K562 (cell line): ENCODE results near the gene KIF6. TPM values are rescaled to one million over a fixed set of nuclear protein-coding genes. Genes with fewer than 3 reads are reported as not detected.

ENCODE experiments used
- ATAC-seq: fragments of 200-7000 bp; cut with Tn5 transposase; 3 replicates; pipeline ENCODE4 v1.9.1; 2020; ENCODE audit warnings: moderate library complexity
- BruUV-seq: library from RNA; stranded (reverse); fragments of 400-500 nt; replicated peaks from 2 replicates; lab custom pipeline; 2021; lab: Mats Ljungman, UMichigan
- CTCF ChIA-PET: fragments of 300-600 bp; formaldehyde crosslinking; extraction: SDS; loops from one replicate; lab custom pipeline; 2021; ENCODE audit warnings: low intra/inter-chr PET ratio; lab: Yijun Ruan, JAX
- POLR2A ChIA-PET: fragments of 300-600, 350-650 bp; sonication (Branson Sonifier 250); formaldehyde crosslinking; extraction: SDS; loops from one replicate; lab custom pipeline; 2021; ENCODE audit warnings: antibody characterized with exemption, inconsistent platforms; lab: Yijun Ruan, JAX
- DNase-seq, 4 experiments: peaks; one replicate each; pipeline versions ENCODE4 v3.0.0 to v3.0.0-alpha.2; 2011 to 2018; ENCODE audit warnings: low spot score in 3 of 4, mixed read lengths in 3 of 4; ENCODE audit errors: extremely low read depth in 1 of 4
- FAIRE-seq: peaks from 2 replicates; lab custom pipeline; 2011; peaks lifted over from hg19 to GRCh38; lab: Jason Lieb, UNC
- H2AFZ ChIP-seq: 2 replicates; pipeline ENCODE4 v1.6.0; 2011; ENCODE audit warnings: low read depth, low read length, control low read depth, inconsistent platforms
- H3K27ac ChIP-seq: fragments of 200-600 bp; 3 replicates; pipeline ENCODE4 v1.8.0; 2011; ENCODE audit warnings: low read depth, mild to moderate bottlenecking, control low read depth, inconsistent platforms, low read length, moderate library complexity, mixed read lengths; ENCODE audit errors: extremely low read depth
- H3K27me3 ChIP-seq, 2 experiments: fragments of 300-600 bp in 1 of 2; 2 replicates in 1 of 2; 3 replicates in 1 of 2; pipeline versions ENCODE4 v1.6.0 to v1.8.0; 2011; ENCODE audit warnings: inconsistent platforms in 2 of 2, low read length in 2 of 2, mild to moderate bottlenecking in 1 of 2, mixed read lengths in 1 of 2, moderate library complexity in 1 of 2; ENCODE audit not compliant: control insufficient read depth in 2 of 2, insufficient read depth in 2 of 2
- H3K36me3 ChIP-seq: fragments of 300-600 bp; 3 replicates; pipeline ENCODE4 v1.8.0; 2011; ENCODE audit warnings: mild to moderate bottlenecking, low read length, inconsistent platforms; ENCODE audit not compliant: control insufficient read depth, insufficient read depth
- H3K4me1 ChIP-seq, 2 experiments: fragments of 200-600 bp in 1 of 2; replicated peaks in 1 of 2; 2 replicates in 1 of 2; 3 replicates in 1 of 2; pipeline versions ENCODE4 v1.5.1 to v1.8.0; 2011; ENCODE audit warnings: inconsistent platforms in 2 of 2, low read length in 2 of 2, mild to moderate bottlenecking in 1 of 2, mixed read lengths in 1 of 2, moderate library complexity in 1 of 2; ENCODE audit not compliant: control insufficient read depth in 2 of 2, insufficient read depth in 2 of 2
- H3K4me2 ChIP-seq: 2 replicates; pipeline ENCODE4 v1.6.1; 2011; ENCODE audit warnings: low read length, control low read depth, inconsistent platforms, mixed read lengths; ENCODE audit not compliant: insufficient read depth
- H3K4me3 ChIP-seq: fragments of 200-600 bp; sonication (generic), shearing (Covaris generic); 2 replicates; pipeline ENCODE4 v1.5.1; 2016; ENCODE audit warnings: control low read depth, inconsistent platforms
- H3K79me2 ChIP-seq: fragments of 200-600 bp; 3 replicates; pipeline ENCODE4 v1.8.0; 2011; ENCODE audit warnings: low read length, inconsistent platforms; ENCODE audit not compliant: control insufficient read depth, insufficient read depth
- H3K9ac ChIP-seq, 2 experiments: 2 replicates each; pipeline versions ENCODE4 v1.6.0 to v1.6.1; 2011; ENCODE audit warnings: low read depth in 2 of 2, low read length in 2 of 2, control low read depth in 1 of 2, inconsistent platforms in 1 of 2, mild to moderate bottlenecking in 1 of 2, mixed read lengths in 1 of 2; ENCODE audit not compliant: insufficient read depth in 1 of 2
- H3K9me1 ChIP-seq: one replicate; pipeline ENCODE4 v1.6.0; 2011; ENCODE audit warnings: inconsistent platforms, mild to moderate bottlenecking, low read length, moderate library complexity; ENCODE audit not compliant: control insufficient read depth, insufficient read depth
- H3K9me3 ChIP-seq: replicated peaks from 2 replicates; pipeline ENCODE4 v1.5.1; 2011; ENCODE audit warnings: low read depth, low read length, inconsistent platforms; ENCODE audit not compliant: control insufficient read depth, insufficient read depth
- H4K20me1 ChIP-seq: replicated peaks from 2 replicates; pipeline ENCODE4 v1.6.1; 2011; ENCODE audit warnings: low read length, inconsistent platforms, mixed read lengths; ENCODE audit not compliant: control insufficient read depth, insufficient read depth
- KLF16 ChIP-seq: IDR thresholded peaks from 2 replicates; pipeline ENCODE4 v1.6.1; 2016; ENCODE audit warnings: antibody characterized with exemption
- KLF6 ChIP-seq: fragments of 250-450 bp; sonication (Bioruptor Pico); IDR thresholded peaks from 2 replicates; pipeline ENCODE4 v1.4.0; 2020; ENCODE audit warnings: mild to moderate bottlenecking, moderate library complexity, borderline replicate concordance
- POLR3G ChIP-seq: IDR thresholded peaks from 2 replicates; pipeline ENCODE4 v1.6.1; 2011; ENCODE audit not compliant: insufficient read length, insufficient replicate concordance; ENCODE audit errors: extremely low read depth
- STAG1 ChIP-seq: sonication (generic); formaldehyde crosslinking; IDR thresholded peaks from 2 replicates; pipeline ENCODE4 v1.5.0; 2020; ENCODE audit warnings: missing genetic modification reagents, borderline replicate concordance
- ZNF121 ChIP-seq: sonication (generic); formaldehyde crosslinking; conservative IDR thresholded peaks from 2 replicates; pipeline ENCODE4 v1.8.0; 2022; ENCODE audit warnings: missing genetic modification reagents
- ZNF184 ChIP-seq: sonication (generic); formaldehyde crosslinking; IDR thresholded peaks from 2 replicates; pipeline ENCODE4 v1.5.0; 2020; ENCODE audit warnings: missing genetic modification reagents
- ZNF263 ChIP-seq: sonication (generic); formaldehyde crosslinking; IDR thresholded peaks from 2 replicates; pipeline ENCODE4 v1.8.0; 2022; ENCODE audit warnings: mild to moderate bottlenecking, missing genetic modification reagents, borderline replicate concordance
- ZNF57 ChIP-seq: fragments of 450-650 bp; formaldehyde crosslinking; IDR thresholded peaks from 2 replicates; pipeline ENCODE4 v1.4.0; 2020; ENCODE audit warnings: mild to moderate bottlenecking, moderate library complexity
- WGBS: fragments of 100-300 bp; shearing (Covaris generic); methylation state at CpG from one replicate; pipeline ENCODE4 v1.1.6; 2016; ENCODE audit warnings: low coverage, mixed read lengths; ENCODE audit not compliant: insufficient coverage; ENCODE audit errors: missing lambda C conversion rate; 5-methylcytosine and 5-hydroxymethylcytosine counted together
- in situ Hi-C: fragments of 300-500 bp; cut with MboI; formaldehyde crosslinking; loops from 4 replicates; pipeline ENCODE4 v1.15.0; 2018; ENCODE audit warnings: inconsistent platforms, mixed read lengths
- intact Hi-C: fragments of 100-400 bp; cut with micrococcal nuclease; formaldehyde crosslinking; loops from 2 replicates; pipeline ENCODE4 v1.14.2; 2022
- polyA plus RNA-seq, 8 experiments: library from polyadenylated mRNA; depleted of rRNA in 4 of 8; stranded (reverse) in 5 of 8; unstranded in 3 of 8; fragments of >200 nt; fragmentation: Nextera tagmentation in 2 of 8; fragmentation: Illumina TruSeq in 1 of 8; extraction: Ambion mirVana in 2 of 8; extraction: Trizol in 1 of 8; gene quantifications; 2 replicates each; pipeline versions ENCODE4 v1.2.1 to v1.2.3, GENCODE V29; 2011 to 2014; ENCODE audit warnings: inconsistent platforms in 1 of 8, missing spikeins in 1 of 8
- total RNA-seq, 7 experiments: library from RNA; depleted of rRNA in 6 of 7; stranded (reverse); fragments of >200 nt in 6 of 7; fragmentation: Illumina TruSeq in 2 of 7; extraction: Trizol in 2 of 7; gene quantifications; 2 replicates each; pipeline versions ENCODE4 v1.2.1 to v1.2.3, GENCODE V29; 2011 to 2021; ENCODE audit warnings: low replicate concordance in 1 of 7
- TF ChIP-seq, protein P1 (sequence below): fragments of 150-350 bp; IDR thresholded peaks from 2 replicates; pipeline ENCODE4 v1.6.1; 2014; ENCODE audit warnings: low read depth, mild to moderate bottlenecking, low read length, borderline replicate concordance

Gene KIF6
- total and polyA plus RNA-seq, 9 of the 15 experiments (the other 6 are each of a cell fraction or from before 2014, with no cell fraction given) = not detected

DNA sequence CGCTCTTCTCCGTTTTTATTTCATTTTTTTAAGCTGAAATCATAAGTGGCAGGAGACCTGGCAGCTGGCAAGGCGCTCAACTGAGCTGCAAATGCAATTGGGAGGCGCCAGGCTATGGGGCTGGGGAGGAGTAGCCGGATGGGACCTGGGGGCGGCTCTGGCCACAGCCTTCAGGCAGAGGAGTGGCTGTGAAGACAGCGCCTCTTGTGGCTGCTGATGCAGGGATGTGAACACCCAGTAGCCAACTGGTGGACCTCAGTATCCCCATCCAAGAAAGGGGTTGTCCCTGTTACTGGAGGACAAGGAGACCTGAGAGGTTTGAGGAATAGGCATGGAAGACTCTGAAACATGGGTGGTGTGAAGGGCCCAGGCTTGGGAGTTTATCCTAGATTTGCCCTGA lies 423.6 kb downstream of the KIF6 start (continued):
- TF ChIP-seq, protein P1, sequence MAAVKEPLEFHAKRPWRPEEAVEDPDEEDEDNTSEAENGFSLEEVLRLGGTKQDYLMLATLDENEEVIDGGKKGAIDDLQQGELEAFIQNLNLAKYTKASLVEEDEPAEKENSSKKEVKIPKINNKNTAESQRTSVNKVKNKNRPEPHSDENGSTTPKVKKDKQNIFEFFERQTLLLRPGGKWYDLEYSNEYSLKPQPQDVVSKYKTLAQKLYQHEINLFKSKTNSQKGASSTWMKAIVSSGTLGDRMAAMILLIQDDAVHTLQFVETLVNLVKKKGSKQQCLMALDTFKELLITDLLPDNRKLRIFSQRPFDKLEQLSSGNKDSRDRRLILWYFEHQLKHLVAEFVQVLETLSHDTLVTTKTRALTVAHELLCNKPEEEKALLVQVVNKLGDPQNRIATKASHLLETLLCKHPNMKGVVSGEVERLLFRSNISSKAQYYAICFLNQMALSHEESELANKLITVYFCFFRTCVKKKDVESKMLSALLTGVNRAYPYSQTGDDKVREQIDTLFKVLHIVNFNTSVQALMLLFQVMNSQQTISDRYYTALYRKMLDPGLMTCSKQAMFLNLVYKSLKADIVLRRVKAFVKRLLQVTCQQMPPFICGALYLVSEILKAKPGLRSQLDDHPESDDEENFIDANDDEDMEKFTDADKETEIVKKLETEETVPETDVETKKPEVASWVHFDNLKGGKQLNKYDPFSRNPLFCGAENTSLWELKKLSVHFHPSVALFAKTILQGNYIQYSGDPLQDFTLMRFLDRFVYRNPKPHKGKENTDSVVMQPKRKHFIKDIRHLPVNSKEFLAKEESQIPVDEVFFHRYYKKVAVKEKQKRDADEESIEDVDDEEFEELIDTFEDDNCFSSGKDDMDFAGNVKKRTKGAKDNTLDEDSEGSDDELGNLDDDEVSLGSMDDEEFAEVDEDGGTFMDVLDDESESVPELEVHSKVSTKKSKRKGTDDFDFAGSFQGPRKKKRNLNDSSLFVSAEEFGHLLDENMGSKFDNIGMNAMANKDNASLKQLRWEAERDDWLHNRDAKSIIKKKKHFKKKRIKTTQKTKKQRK = no peak
- no peak for TF ChIP-seq ZNF57 (CRISPR knock-in tag)
- 0 out of 2 replicates have a peak, but pooled peaks have one; percentile 43 for TF ChIP-seq STAG1 (CRISPR knock-in tag)
- no peak for TF ChIP-seq ZNF184 (CRISPR knock-in tag)
- TF ChIP-seq POLR3G = no peak
- no peak for TF ChIP-seq KLF6 (CRISPR knock-in tag)
- TF ChIP-seq KLF16 = peak; percentile 30; the same call in 1 of the 2 replicates

DNA sequence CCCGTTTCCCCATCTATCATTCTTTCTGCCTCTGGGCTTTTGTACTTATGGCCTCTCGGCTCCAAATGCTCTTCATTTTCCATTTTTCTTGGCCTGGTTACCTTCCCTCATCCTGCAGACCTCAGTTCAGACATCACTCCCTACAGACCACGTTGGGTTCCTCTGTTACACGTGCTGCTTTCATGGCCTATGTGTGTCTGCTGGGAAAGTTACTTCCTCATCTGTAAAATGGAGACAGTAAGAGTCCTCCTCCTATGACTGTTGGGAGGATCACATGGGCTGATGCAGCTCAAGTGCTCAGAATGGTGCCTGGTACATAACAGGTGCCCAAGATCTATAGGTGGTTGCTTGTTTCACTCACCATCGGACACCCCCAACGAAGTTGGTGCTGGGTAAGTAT lies 424.5 kb downstream of the KIF6 start:
- no TSS peak for BruUV-seq
- intact Hi-C loops = loop anchor here (2.0 to 5.0 kb wide), 2 partner anchors 72 to 213 kb away; partner anchors contain the start of gene KCNK5

More for the DNA sequence above, 424.5 kb downstream of the KIF6 start:
- no peak overlapping the region for H3K27ac ChIP-seq
- DNase-seq = no peak
- in situ Hi-C loops = loop anchor here (5.0 kb wide), 2 partner anchors 133 to 428 kb away; no protein-coding TSS in a partner anchor
- CTCF ChIA-PET = interaction anchor here (4.0 kb wide), 1 partner anchor 134 kb away, joined by 84 read pairs; no protein-coding TSS in a partner anchor
- peaks cover 13% of the 10 kb centered on the region; the same call in 1 of the 2 replicates for H4K20me1 ChIP-seq
- no peak overlapping the region for H3K4me3 ChIP-seq
- no peak overlapping the region for H2AFZ ChIP-seq
- POLR2A ChIA-PET = interaction anchor here (1.0 to 1.5 kb wide), 2 partner anchors 72 to 119 kb away, joined by 3 to 4 read pairs; partner anchors contain the start of gene KCNK5
- ATAC-seq = no peak
- WGBS = under 1% methylated on average over 6 of the region's 6 CpGs
- peak; percentile 19 for FAIRE-seq
- no peak overlapping the region for H3K9ac ChIP-seq
- no peaks in the 10 kb centered on the region for H3K9me3 ChIP-seq
- peaks cover 0 to 18% of the 10 kb centered on the region in 2 experiments; a peak in 3 of 5 replicates for H3K4me1 ChIP-seq
- TF ChIP-seq ZNF121 (CRISPR knock-in tag) (no peak), ZNF263 (CRISPR knock-in tag) (peak; percentile 82)
- H3K27me3 ChIP-seq = peaks cover 35 to 67% of the 10 kb centered on the region in 2 experiments
- H3K9me1 ChIP-seq = peaks cover 7% of the 10 kb centered on the region
- no peaks in the 10 kb centered on the region for H3K36me3 ChIP-seq
- no peaks in the 10 kb centered on the region for H3K79me2 ChIP-seq
- H3K4me2 ChIP-seq = no peak overlapping the region
